HepG2 (cell line): ENCODE results near the gene CSNK1D. TPM values are rescaled to one million over a fixed set of nuclear protein-coding genes. Genes with fewer than 3 reads are reported as not detected.

Experiments used
- ARID5B ChIP-seq: IDR thresholded peaks from 2 replicates; pipeline ENCODE4 v1.4.0; 2020; ENCODE audit warnings: mild to moderate bottlenecking, missing genetic modification reagents
- CSRNP1 ChIP-seq: sonication (generic); formaldehyde crosslinking; IDR thresholded peaks from 2 replicates; pipeline ENCODE4 v1.8.1; 2023; ENCODE audit warnings: mild to moderate bottlenecking, missing genetic modification reagents
- DMTF1 ChIP-seq: sonication (generic); formaldehyde crosslinking; IDR thresholded peaks from 2 replicates; pipeline ENCODE4 v1.4.0; 2020; ENCODE audit warnings: mild to moderate bottlenecking, missing genetic modification reagents
- HOXA7 ChIP-seq: sonication (generic); formaldehyde crosslinking; IDR thresholded peaks from 2 replicates; pipeline ENCODE4 v1.8.1; 2022; ENCODE audit warnings: mild to moderate bottlenecking, missing genetic modification reagents, moderate library complexity
- MATR3 ChIP-seq: sonication (generic); formaldehyde crosslinking; IDR thresholded peaks from 2 replicates; pipeline ENCODE4 v1.4.0; 2020; ENCODE audit warnings: missing genetic modification reagents
- MTERF4 ChIP-seq: sonication (generic); formaldehyde crosslinking; IDR thresholded peaks from 2 replicates; pipeline ENCODE4 v1.8.0; 2023; ENCODE audit warnings: mild to moderate bottlenecking, missing genetic modification reagents
- RNF219 ChIP-seq: sonication (generic); formaldehyde crosslinking; IDR thresholded peaks from 2 replicates; pipeline ENCODE4 v1.5.0; 2020; ENCODE audit warnings: mild to moderate bottlenecking, missing genetic modification reagents
- ZBTB46 ChIP-seq: sonication (generic); formaldehyde crosslinking; IDR thresholded peaks from 2 replicates; pipeline ENCODE4 v1.4.0; 2020; ENCODE audit warnings: mild to moderate bottlenecking, missing genetic modification reagents, borderline replicate concordance
- ZNF205 ChIP-seq: IDR thresholded peaks from 2 replicates; pipeline ENCODE4 v1.6.1; 2018; ENCODE audit warnings: missing biosample characterization, missing genetic modification reagents
- ZNF691 ChIP-seq: sonication (generic); formaldehyde crosslinking; IDR thresholded peaks from 2 replicates; pipeline ENCODE4 v1.4.0; 2020; ENCODE audit warnings: missing genetic modification reagents, low read depth, mild to moderate bottlenecking, borderline replicate concordance
- ZNF782 ChIP-seq: sonication (generic); formaldehyde crosslinking; IDR thresholded peaks from 2 replicates; pipeline ENCODE4 v1.4.0; 2020; ENCODE audit warnings: missing genetic modification reagents, mild to moderate bottlenecking, borderline replicate concordance
- polyA plus RNA-seq, 8 experiments: library from polyadenylated mRNA; depleted of rRNA in 3 of 8; stranded (reverse) in 7 of 8; unstranded in 1 of 8; fragments of >200 nt; fragmentation: Illumina TruSeq in 4 of 8; extraction: Trizol in 4 of 8; gene quantifications; 2 replicates each; pipeline versions ENCODE4 v1.2.1 to v1.2.3, GENCODE V29; 2011 to 2016; ENCODE audit warnings: low read depth in 4 of 8, missing spikeins in 1 of 8, mixed read lengths in 1 of 8; ENCODE audit not compliant: insufficient read depth in 1 of 8
- total RNA-seq, 5 experiments: library from RNA; depleted of rRNA; stranded (reverse); fragments of >200 nt; fragmentation: Illumina TruSeq; extraction: Trizol; gene quantifications; 2 replicates each; pipeline ENCODE4 v1.2.3, GENCODE V29; 2016; ENCODE audit warnings: low read depth in 1 of 5

Gene CSNK1D
- total and polyA plus RNA-seq, 2 of the 13 experiments (the other 11 are each of a cell fraction or from before 2014, with no cell fraction given): 31.5 to 128 TPM

- TF ChIP-seq DMTF1 (CRISPR knock-in tag) (no peak), ZNF691 (peak; percentile 71), ZNF205 (CRISPR knock-in tag) (peak; percentile 40; the same call in 1 of the 2 replicates), ARID5B (CRISPR knock-in tag) (peak; percentile 65), ZNF782 (CRISPR knock-in tag) (no peak; the same call in 1 of the 2 replicates), CSRNP1 (peak; percentile 46; the same call in 1 of the 2 replicates), MTERF4 (CRISPR knock-in tag) (no peak; the same call in 1 of the 2 replicates), ZBTB46 (no peak), RNF219 (CRISPR knock-in tag) (no peak), MATR3 (CRISPR knock-in tag) (no peak), HOXA7 (CRISPR knock-in tag) (no peak)
These were observed 55.8 kb downstream of the CSNK1D start (continued) for GRCh38 chr17:82217530-82218204.
